K562 (cell line): Measurements from ENCODE around the gene TTC22. TPM values are rescaled to one million over a fixed set of nuclear protein-coding genes. Genes with fewer than 3 reads are reported as not detected.
A peak's percentile ranks its signal among the peaks of the same experiment; 100 is the strongest.

Experiments used
- ATAC-seq: fragments of 200-7000 bp; cut with Tn5 transposase; 3 replicates; pipeline ENCODE4 v1.9.1; 2020; ENCODE audit warnings: moderate library complexity
- BruUV-seq: library from RNA; stranded (reverse); fragments of 400-500 nt; replicated peaks from 2 replicates; lab custom pipeline; 2021; lab: Mats Ljungman, UMichigan
- CTCF ChIA-PET: fragments of 300-600 bp; formaldehyde crosslinking; extraction: SDS; loops from one replicate; lab custom pipeline; 2021; ENCODE audit warnings: low intra/inter-chr PET ratio; lab: Yijun Ruan, JAX
- POLR2A ChIA-PET: fragments of 300-600, 350-650 bp; sonication (Branson Sonifier 250); formaldehyde crosslinking; extraction: SDS; loops from one replicate; lab custom pipeline; 2021; ENCODE audit warnings: antibody characterized with exemption, inconsistent platforms; lab: Yijun Ruan, JAX
- DNase-seq, 4 experiments: peaks; one replicate each; pipeline versions ENCODE4 v3.0.0 to v3.0.0-alpha.2; 2011 to 2018; ENCODE audit warnings: low spot score in 3 of 4, mixed read lengths in 3 of 4; ENCODE audit errors: extremely low read depth in 1 of 4
- FAIRE-seq: peaks from 2 replicates; lab custom pipeline; 2011; peaks lifted over from hg19 to GRCh38; lab: Jason Lieb, UNC
- H2AFZ ChIP-seq: 2 replicates; pipeline ENCODE4 v1.6.0; 2011; ENCODE audit warnings: low read depth, low read length, control low read depth, inconsistent platforms
- H3K27ac ChIP-seq: fragments of 200-600 bp; 3 replicates; pipeline ENCODE4 v1.8.0; 2011; ENCODE audit warnings: low read depth, mild to moderate bottlenecking, control low read depth, inconsistent platforms, low read length, moderate library complexity, mixed read lengths; ENCODE audit errors: extremely low read depth
- H3K27me3 ChIP-seq, 2 experiments: fragments of 300-600 bp in 1 of 2; 2 replicates in 1 of 2; 3 replicates in 1 of 2; pipeline versions ENCODE4 v1.6.0 to v1.8.0; 2011; ENCODE audit warnings: inconsistent platforms in 2 of 2, low read length in 2 of 2, mild to moderate bottlenecking in 1 of 2, mixed read lengths in 1 of 2, moderate library complexity in 1 of 2; ENCODE audit not compliant: control insufficient read depth in 2 of 2, insufficient read depth in 2 of 2
- H3K36me3 ChIP-seq: fragments of 300-600 bp; 3 replicates; pipeline ENCODE4 v1.8.0; 2011; ENCODE audit warnings: mild to moderate bottlenecking, low read length, inconsistent platforms; ENCODE audit not compliant: control insufficient read depth, insufficient read depth
- H3K4me1 ChIP-seq, 2 experiments: fragments of 200-600 bp in 1 of 2; replicated peaks in 1 of 2; 2 replicates in 1 of 2; 3 replicates in 1 of 2; pipeline versions ENCODE4 v1.5.1 to v1.8.0; 2011; ENCODE audit warnings: inconsistent platforms in 2 of 2, low read length in 2 of 2, mild to moderate bottlenecking in 1 of 2, mixed read lengths in 1 of 2, moderate library complexity in 1 of 2; ENCODE audit not compliant: control insufficient read depth in 2 of 2, insufficient read depth in 2 of 2
- H3K4me2 ChIP-seq: 2 replicates; pipeline ENCODE4 v1.6.1; 2011; ENCODE audit warnings: low read length, control low read depth, inconsistent platforms, mixed read lengths; ENCODE audit not compliant: insufficient read depth
- H3K4me3 ChIP-seq: fragments of 200-600 bp; sonication (generic), shearing (Covaris generic); 2 replicates; pipeline ENCODE4 v1.5.1; 2016; ENCODE audit warnings: control low read depth, inconsistent platforms
- H3K79me2 ChIP-seq: fragments of 200-600 bp; 3 replicates; pipeline ENCODE4 v1.8.0; 2011; ENCODE audit warnings: low read length, inconsistent platforms; ENCODE audit not compliant: control insufficient read depth, insufficient read depth
- H3K9ac ChIP-seq, 2 experiments: 2 replicates each; pipeline versions ENCODE4 v1.6.0 to v1.6.1; 2011; ENCODE audit warnings: low read depth in 2 of 2, low read length in 2 of 2, control low read depth in 1 of 2, inconsistent platforms in 1 of 2, mild to moderate bottlenecking in 1 of 2, mixed read lengths in 1 of 2; ENCODE audit not compliant: insufficient read depth in 1 of 2
- H3K9me1 ChIP-seq: one replicate; pipeline ENCODE4 v1.6.0; 2011; ENCODE audit warnings: inconsistent platforms, mild to moderate bottlenecking, low read length, moderate library complexity; ENCODE audit not compliant: control insufficient read depth, insufficient read depth
- H3K9me3 ChIP-seq: replicated peaks from 2 replicates; pipeline ENCODE4 v1.5.1; 2011; ENCODE audit warnings: low read depth, low read length, inconsistent platforms; ENCODE audit not compliant: control insufficient read depth, insufficient read depth
- H4K20me1 ChIP-seq: replicated peaks from 2 replicates; pipeline ENCODE4 v1.6.1; 2011; ENCODE audit warnings: low read length, inconsistent platforms, mixed read lengths; ENCODE audit not compliant: control insufficient read depth, insufficient read depth
- USF2 ChIP-seq: sonication (generic); formaldehyde crosslinking; IDR thresholded peaks from 2 replicates; pipeline ENCODE4 v1.5.0; 2020; ENCODE audit warnings: missing genetic modification reagents
- ZBTB49 ChIP-seq: sonication (generic); formaldehyde crosslinking; IDR thresholded peaks from 2 replicates; pipeline ENCODE4 v1.8.0; 2022; ENCODE audit warnings: missing genetic modification reagents, mild to moderate bottlenecking, borderline replicate concordance
- WGBS: fragments of 100-300 bp; shearing (Covaris generic); methylation state at CpG from one replicate; pipeline ENCODE4 v1.1.6; 2016; ENCODE audit warnings: low coverage, mixed read lengths; ENCODE audit not compliant: insufficient coverage; ENCODE audit errors: missing lambda C conversion rate; 5-methylcytosine and 5-hydroxymethylcytosine counted together
- in situ Hi-C: fragments of 300-500 bp; cut with MboI; formaldehyde crosslinking; loops from 4 replicates; pipeline ENCODE4 v1.15.0; 2018; ENCODE audit warnings: inconsistent platforms, mixed read lengths
- intact Hi-C: fragments of 100-400 bp; cut with micrococcal nuclease; formaldehyde crosslinking; loops from 2 replicates; pipeline ENCODE4 v1.14.2; 2022
- polyA plus RNA-seq, 8 experiments: library from polyadenylated mRNA; depleted of rRNA in 4 of 8; stranded (reverse) in 5 of 8; unstranded in 3 of 8; fragments of >200 nt; fragmentation: Nextera tagmentation in 2 of 8; fragmentation: Illumina TruSeq in 1 of 8; extraction: Ambion mirVana in 2 of 8; extraction: Trizol in 1 of 8; gene quantifications; 2 replicates each; pipeline versions ENCODE4 v1.2.1 to v1.2.3, GENCODE V29; 2011 to 2014; ENCODE audit warnings: inconsistent platforms in 1 of 8, missing spikeins in 1 of 8
- total RNA-seq, 7 experiments: library from RNA; depleted of rRNA in 6 of 7; stranded (reverse); fragments of >200 nt in 6 of 7; fragmentation: Illumina TruSeq in 2 of 7; extraction: Trizol in 2 of 7; gene quantifications; 2 replicates each; pipeline versions ENCODE4 v1.2.1 to v1.2.3, GENCODE V29; 2011 to 2021; ENCODE audit warnings: low replicate concordance in 1 of 7

The TTC22 gene
- total and polyA plus RNA-seq, 9 of the 15 experiments (the other 6 are each of a cell fraction or from before 2014, with no cell fraction given) = 0.07 TPM; not detected in 8

GRCh38 chr1:54795356-54795665, 5.8 kb downstream of the TTC22 start:
- WGBS = 3% methylated on average over 4 of the region's 4 CpGs
- ATAC-seq = peak; percentile 16
- no peak for FAIRE-seq
- Histone ChIP-seq H4K20me1 (no peaks in the 10 kb centered on the region; the same call in 1 of the 2 replicates), H3K4me3 (no peak overlapping the region), H3K4me2 (no peak overlapping the region), H3K9me3 (peaks cover 7% of the 10 kb centered on the region), H3K9ac (no peak overlapping the region), H3K79me2 (no peaks in the 10 kb centered on the region), H3K27ac (no peak overlapping the region), H3K4me1 (peaks cover 0 to 3% of the 10 kb centered on the region in 2 experiments; a peak in 1 of 5 replicates), H3K36me3 (no peaks in the 10 kb centered on the region), H2AFZ (no peak overlapping the region), H3K9me1 (no peaks in the 10 kb centered on the region), H3K27me3 (peaks cover 5 to 37% of the 10 kb centered on the region in 2 experiments; a peak in 4 of 5 replicates)
- no peak for DNase-seq
- ChIA-PET POLR2A (interaction anchor here (0.6 to 1.2 kb wide), 3 partner anchors 9 to 11 kb away, joined by 3 read pairs; no protein-coding TSS in a partner anchor), CTCF (interaction anchor here (0.5 kb wide), 1 partner anchor 306 kb away, joined by 3 read pairs; no protein-coding TSS in a partner anchor)
- TF ChIP-seq ZBTB49 (CRISPR knock-in tag) = no peak
- no peak for TF ChIP-seq USF2 (CRISPR knock-in tag)
- BruUV-seq = no TSS peak
- intact Hi-C loops = loop anchor here (10.0 kb wide), 1 partner anchor 721 kb away; no protein-coding TSS in a partner anchor
- in situ Hi-C loops = no loop called here
